ENCODE measurements around the gene ARHGAP25. TPM values are rescaled to one million over a fixed set of nuclear protein-coding genes. Genes with fewer than 3 reads are reported as not detected.
"Not testable (repeated sequence)": the region's sequence is repeated elsewhere in the genome, so short reads cannot be mapped to it uniquely, and the experiment has no call there.

The ARHGAP25 gene
- total and polyA plus RNA-seq, 12 donors: 2.6 to 17.3 (median 5.2) TPM

GRCh38 chr2:68798569-68798968, 64.0 kb downstream of the ARHGAP25 start:
- ATAC-seq (peak in 1 of 8 donors; percentile 39), DNase-seq (no peak)
- Histone ChIP-seq H3K36me3 (peaks cover 0 to 66% (median 3%) of the 10 kb centered on the region in 9 donors), H3K27me3 (no peaks in the 10 kb centered on the region), H3K4me1 (peaks cover 0 to 67% (median 13%) of the 10 kb centered on the region in 9 donors), H3K27ac (peak overlapping the region in 1 of 10 donors; percentile 78), H3K9me3 (no peaks in the 10 kb centered on the region), H3K4me3 (no peak overlapping the region)
- intact Hi-C loops (cut with DNase I): no loop called here
- TF ChIP-seq CTCF (IDR thresholded peaks at IDR 0.05): no peak

- no peak for ATAC-seq
- Histone ChIP-seq H3K4me3 (no peak overlapping the region), H3K27me3 (no peaks in the 10 kb centered on the region), H3K9me3 (no peaks in the 10 kb centered on the region), H3K4me1 (peaks cover 0 to 59% (median 13%) of the 10 kb centered on the region in 9 donors), H3K36me3 (peaks cover 0 to 72% (median 4%) of the 10 kb centered on the region in 9 donors), H3K27ac (peak overlapping the region in 1 of 10 donors; percentile 78)
- intact Hi-C loops (cut with DNase I): no loop called here
- DNase-seq: no peak
- 90 to 91% methylated on average over 14 of the region's 14 CpGs for WGBS, 2 donors
- no peak for TF ChIP-seq CTCF (IDR thresholded peaks at IDR 0.05)
These were observed 64.8 kb downstream of the ARHGAP25 start for GRCh38 chr2:68799140-68800026.

GRCh38 chr2:68800027-68800401, 65.4 kb downstream of the ARHGAP25 start:
- intact Hi-C loops (cut with DNase I): no loop called here
- ATAC-seq (no peak), DNase-seq (no peak)
- no peak for TF ChIP-seq CTCF (IDR thresholded peaks at IDR 0.05)
- H3K27me3 ChIP-seq: no peaks in the 10 kb centered on the region
- H3K27ac ChIP-seq: no peak overlapping the region
- H3K4me1 ChIP-seq: peaks cover 0 to 53% (median 10%) of the 10 kb centered on the region in 9 donors
- peaks cover 0 to 78% (median 4%) of the 10 kb centered on the region in 9 donors for H3K36me3 ChIP-seq
- 95 to 97% methylated on average over 4 of the region's 4 CpGs for WGBS, 2 donors
- no peaks in the 10 kb centered on the region for H3K9me3 ChIP-seq
- H3K4me3 ChIP-seq: no peak overlapping the region

- no peak for TF ChIP-seq CTCF (IDR thresholded peaks at IDR 0.05)
- H3K36me3 ChIP-seq: peaks cover 0 to 84% (median 4%) of the 10 kb centered on the region in 9 donors
- no peak overlapping the region for H3K4me3 ChIP-seq
- intact Hi-C loops (cut with DNase I): no loop called here
- WGBS, 2 donors: 95 to 96% methylated on average over 2 of the region's 2 CpGs
- no peaks in the 10 kb centered on the region for H3K27me3 ChIP-seq
- H3K9me3 ChIP-seq: no peaks in the 10 kb centered on the region
- H3K27ac ChIP-seq: no peak overlapping the region
- H3K4me1 ChIP-seq: peaks cover 0 to 48% (median 8%) of the 10 kb centered on the region in 9 donors
- no peak for DNase-seq
- no peak for ATAC-seq
These were observed 65.9 kb downstream of the ARHGAP25 start for GRCh38 chr2:68800517-68800916.

- H3K9me3 ChIP-seq; ATAC-seq; H3K4me3 ChIP-seq; intact Hi-C loops (cut with DNase I); H3K27ac ChIP-seq; DNase-seq; H3K27me3 ChIP-seq: not testable (repeated sequence)
- 90 to 92% methylated on average over 9 of the region's 9 CpGs for WGBS, 2 donors
- peaks cover 0 to 93% (median 4%) of the 10 kb centered on the region in 9 donors for H3K36me3 ChIP-seq
- H3K4me1 ChIP-seq: peaks cover 0 to 47% (median 3%) of the 10 kb centered on the region in 9 donors
These were observed 67.5 kb downstream of the ARHGAP25 start for GRCh38 chr2:68802161-68802560.
